HepG2 (cell line): ENCODE data around the gene FAM222B. TPM values are rescaled to one million over a fixed set of nuclear protein-coding genes. Genes with fewer than 3 reads are reported as not detected.
A peak's percentile ranks its signal among the peaks of the same experiment; 100 is the strongest.

Experiments used
- EHMT2 ChIP-seq: fragments of 200-600 bp; sonication (generic); IDR thresholded peaks from 2 replicates; pipeline ENCODE4 v1.7.0; 2017; ENCODE audit warnings: antibody characterized with exemption, low read depth, low read length, borderline replicate concordance
- ELF1 ChIP-seq: sonication (generic); formaldehyde crosslinking; IDR thresholded peaks from 2 replicates; pipeline ENCODE4 v1.4.0; 2020; ENCODE audit warnings: missing genetic modification reagents
- KDM5B ChIP-seq: sonication (generic); formaldehyde crosslinking; IDR thresholded peaks from 2 replicates; pipeline ENCODE4 v1.4.0; 2020; ENCODE audit warnings: missing genetic modification reagents, mild to moderate bottlenecking, borderline replicate concordance
- MBD4 ChIP-seq: IDR thresholded peaks from 2 replicates; pipeline ENCODE4 v1.6.1; 2012; ENCODE audit warnings: low read length, inconsistent platforms, borderline replicate concordance
- NR1H2 ChIP-seq: sonication (generic); formaldehyde crosslinking; IDR thresholded peaks from 2 replicates; pipeline ENCODE4 v1.8.1; 2022; ENCODE audit warnings: low read depth, missing genetic modification reagents, borderline replicate concordance
- NRL ChIP-seq: sonication (generic); formaldehyde crosslinking; IDR thresholded peaks from 2 replicates; pipeline ENCODE4 v1.5.0; 2020; ENCODE audit warnings: missing genetic modification reagents, mild to moderate bottlenecking, moderate library complexity, borderline replicate concordance
- POLR2A ChIP-seq, 2 experiments: IDR thresholded peaks; 2 replicates each; pipeline ENCODE4 v1.6.1; 2011; ENCODE audit warnings: low read depth in 2 of 2, low read length in 2 of 2, mild to moderate bottlenecking in 1 of 2, moderate library complexity in 1 of 2; ENCODE audit not compliant: insufficient read depth in 1 of 2
- SALL2 ChIP-seq: sonication (generic); formaldehyde crosslinking; IDR thresholded peaks from 2 replicates; pipeline ENCODE4 v1.8.1; 2023; ENCODE audit warnings: mild to moderate bottlenecking, missing genetic modification reagents, inconsistent platforms
- SOX13 ChIP-seq, 3 experiments: fragments of 450-650 bp in 1 of 3; sonication (generic) in 1 of 3; formaldehyde crosslinking in 1 of 3; IDR thresholded peaks in 2 of 3; conservative IDR thresholded peaks in 1 of 3; 2 replicates each; pipeline versions ENCODE4 v1.5.0 to v1.6.1; 2016 to 2020; ENCODE audit warnings: antibody characterized with exemption in 1 of 3, mild to moderate bottlenecking in 1 of 3, missing compliant biosample characterization in 1 of 3, missing genetic modification reagents in 1 of 3, moderate library complexity in 1 of 3
- TCF12 ChIP-seq, 2 experiments: fragments of 450-650 bp in 1 of 2; sonication (generic) in 1 of 2; formaldehyde crosslinking in 1 of 2; IDR thresholded peaks; 2 replicates each; pipeline versions ENCODE4 v1.6.1 to v1.8.0; 2017 to 2022; ENCODE audit warnings: antibody characterized with exemption in 1 of 2, mild to moderate bottlenecking in 1 of 2, missing genetic modification reagents in 1 of 2, moderate library complexity in 1 of 2
- ZBTB8A ChIP-seq: sonication (generic); formaldehyde crosslinking; IDR thresholded peaks from 2 replicates; pipeline ENCODE4 v1.4.0; 2020; ENCODE audit warnings: mild to moderate bottlenecking, low read depth, missing genetic modification reagents, borderline replicate concordance
- ZFX ChIP-seq: sonication (generic); formaldehyde crosslinking; IDR thresholded peaks from 2 replicates; pipeline ENCODE4 v1.4.0; 2020; ENCODE audit warnings: mild to moderate bottlenecking, low read depth, missing genetic modification reagents, moderate library complexity
- polyA plus RNA-seq, 8 experiments: library from polyadenylated mRNA; depleted of rRNA in 3 of 8; stranded (reverse) in 7 of 8; unstranded in 1 of 8; fragments of >200 nt; fragmentation: Illumina TruSeq in 4 of 8; extraction: Trizol in 4 of 8; gene quantifications; 2 replicates each; pipeline versions ENCODE4 v1.2.1 to v1.2.3, GENCODE V29; 2011 to 2016; ENCODE audit warnings: low read depth in 4 of 8, missing spikeins in 1 of 8, mixed read lengths in 1 of 8; ENCODE audit not compliant: insufficient read depth in 1 of 8
- total RNA-seq, 5 experiments: library from RNA; depleted of rRNA; stranded (reverse); fragments of >200 nt; fragmentation: Illumina TruSeq; extraction: Trizol; gene quantifications; 2 replicates each; pipeline ENCODE4 v1.2.3, GENCODE V29; 2016; ENCODE audit warnings: low read depth in 1 of 5
- TF ChIP-seq, protein P1 (sequence below): sonication (generic); formaldehyde crosslinking; IDR thresholded peaks from 2 replicates; pipeline ENCODE4 v1.5.0; 2020; ENCODE audit warnings: mild to moderate bottlenecking, missing genetic modification reagents
- TF ChIP-seq, protein P2 (sequence below): sonication (generic); formaldehyde crosslinking; IDR thresholded peaks from 2 replicates; pipeline ENCODE4 v1.4.0; 2020; ENCODE audit warnings: missing genetic modification reagents
- TF ChIP-seq, protein P3 (sequence below): sonication (generic); formaldehyde crosslinking; IDR thresholded peaks from 2 replicates; pipeline ENCODE4 v1.4.0; 2020; ENCODE audit warnings: mild to moderate bottlenecking, missing genetic modification reagents
- TF ChIP-seq, protein P4 (sequence below): IDR thresholded peaks from 2 replicates; pipeline ENCODE4 v1.6.1; 2016
- TF ChIP-seq, protein P5 (sequence below): sonication (generic); formaldehyde crosslinking; IDR thresholded peaks from 2 replicates; pipeline ENCODE4 v1.4.0; 2020; ENCODE audit warnings: missing genetic modification reagents; ENCODE audit errors: not compliant biosample characterization

The FAM222B gene
- total and polyA plus RNA-seq, 2 of the 13 experiments (the other 11 are each of a cell fraction or from before 2014, with no cell fraction given): 3.5 to 7.3 TPM

DNA sequence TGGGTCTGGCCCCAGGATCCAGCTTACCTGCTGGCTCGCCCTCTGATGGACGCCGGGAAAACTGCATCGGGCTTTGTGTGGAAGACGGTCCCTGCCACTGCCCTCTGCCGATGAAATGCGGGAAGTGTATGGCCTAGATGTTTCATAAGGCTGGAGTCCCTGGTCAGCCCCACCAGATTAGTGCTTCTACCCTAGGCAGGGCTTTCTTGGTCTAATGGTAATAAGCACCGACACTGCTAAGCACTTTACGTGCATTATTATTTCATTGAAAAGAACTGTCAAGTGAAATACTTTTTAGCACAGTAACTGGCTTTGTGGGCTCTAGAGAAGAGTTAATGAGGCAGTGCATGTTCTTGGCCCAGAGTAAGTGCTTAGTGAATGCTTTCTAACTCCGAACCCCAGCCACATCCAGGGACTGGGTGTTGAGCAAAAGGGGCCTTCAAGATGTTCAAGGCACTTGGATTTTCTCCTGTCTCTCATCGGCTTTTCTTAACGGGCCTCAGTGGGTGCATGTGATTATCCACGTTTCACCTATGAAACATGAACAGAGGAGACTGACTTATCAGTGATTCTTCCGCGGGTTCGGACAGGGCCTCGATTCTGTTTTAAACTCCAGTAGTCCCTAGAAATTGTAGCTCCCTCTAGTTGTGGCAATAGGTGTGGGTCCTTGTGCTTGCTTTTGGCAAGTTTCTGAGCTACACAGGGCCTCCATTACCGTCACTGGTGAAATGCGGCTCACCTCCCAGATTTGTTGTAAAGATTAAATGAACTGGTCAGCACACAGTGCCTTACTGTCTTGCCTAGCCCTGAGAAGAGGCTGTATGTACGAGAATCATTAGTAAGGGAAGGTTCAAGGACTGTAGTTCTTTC lies 92.2 kb downstream of the FAM222B start (continued):
- TF ChIP-seq, protein P1, sequence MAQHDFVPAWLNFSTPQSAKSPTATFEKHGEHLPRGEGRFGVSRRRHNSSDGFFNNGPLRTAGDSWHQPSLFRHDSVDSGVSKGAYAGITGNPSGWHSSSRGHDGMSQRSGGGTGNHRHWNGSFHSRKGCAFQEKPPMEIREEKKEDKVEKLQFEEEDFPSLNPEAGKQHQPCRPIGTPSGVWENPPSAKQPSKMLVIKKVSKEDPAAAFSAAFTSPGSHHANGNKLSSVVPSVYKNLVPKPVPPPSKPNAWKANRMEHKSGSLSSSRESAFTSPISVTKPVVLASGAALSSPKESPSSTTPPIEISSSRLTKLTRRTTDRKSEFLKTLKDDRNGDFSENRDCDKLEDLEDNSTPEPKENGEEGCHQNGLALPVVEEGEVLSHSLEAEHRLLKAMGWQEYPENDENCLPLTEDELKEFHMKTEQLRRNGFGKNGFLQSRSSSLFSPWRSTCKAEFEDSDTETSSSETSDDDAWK (CRISPR knock-in tag): no peak
- TF ChIP-seq, protein P2, sequence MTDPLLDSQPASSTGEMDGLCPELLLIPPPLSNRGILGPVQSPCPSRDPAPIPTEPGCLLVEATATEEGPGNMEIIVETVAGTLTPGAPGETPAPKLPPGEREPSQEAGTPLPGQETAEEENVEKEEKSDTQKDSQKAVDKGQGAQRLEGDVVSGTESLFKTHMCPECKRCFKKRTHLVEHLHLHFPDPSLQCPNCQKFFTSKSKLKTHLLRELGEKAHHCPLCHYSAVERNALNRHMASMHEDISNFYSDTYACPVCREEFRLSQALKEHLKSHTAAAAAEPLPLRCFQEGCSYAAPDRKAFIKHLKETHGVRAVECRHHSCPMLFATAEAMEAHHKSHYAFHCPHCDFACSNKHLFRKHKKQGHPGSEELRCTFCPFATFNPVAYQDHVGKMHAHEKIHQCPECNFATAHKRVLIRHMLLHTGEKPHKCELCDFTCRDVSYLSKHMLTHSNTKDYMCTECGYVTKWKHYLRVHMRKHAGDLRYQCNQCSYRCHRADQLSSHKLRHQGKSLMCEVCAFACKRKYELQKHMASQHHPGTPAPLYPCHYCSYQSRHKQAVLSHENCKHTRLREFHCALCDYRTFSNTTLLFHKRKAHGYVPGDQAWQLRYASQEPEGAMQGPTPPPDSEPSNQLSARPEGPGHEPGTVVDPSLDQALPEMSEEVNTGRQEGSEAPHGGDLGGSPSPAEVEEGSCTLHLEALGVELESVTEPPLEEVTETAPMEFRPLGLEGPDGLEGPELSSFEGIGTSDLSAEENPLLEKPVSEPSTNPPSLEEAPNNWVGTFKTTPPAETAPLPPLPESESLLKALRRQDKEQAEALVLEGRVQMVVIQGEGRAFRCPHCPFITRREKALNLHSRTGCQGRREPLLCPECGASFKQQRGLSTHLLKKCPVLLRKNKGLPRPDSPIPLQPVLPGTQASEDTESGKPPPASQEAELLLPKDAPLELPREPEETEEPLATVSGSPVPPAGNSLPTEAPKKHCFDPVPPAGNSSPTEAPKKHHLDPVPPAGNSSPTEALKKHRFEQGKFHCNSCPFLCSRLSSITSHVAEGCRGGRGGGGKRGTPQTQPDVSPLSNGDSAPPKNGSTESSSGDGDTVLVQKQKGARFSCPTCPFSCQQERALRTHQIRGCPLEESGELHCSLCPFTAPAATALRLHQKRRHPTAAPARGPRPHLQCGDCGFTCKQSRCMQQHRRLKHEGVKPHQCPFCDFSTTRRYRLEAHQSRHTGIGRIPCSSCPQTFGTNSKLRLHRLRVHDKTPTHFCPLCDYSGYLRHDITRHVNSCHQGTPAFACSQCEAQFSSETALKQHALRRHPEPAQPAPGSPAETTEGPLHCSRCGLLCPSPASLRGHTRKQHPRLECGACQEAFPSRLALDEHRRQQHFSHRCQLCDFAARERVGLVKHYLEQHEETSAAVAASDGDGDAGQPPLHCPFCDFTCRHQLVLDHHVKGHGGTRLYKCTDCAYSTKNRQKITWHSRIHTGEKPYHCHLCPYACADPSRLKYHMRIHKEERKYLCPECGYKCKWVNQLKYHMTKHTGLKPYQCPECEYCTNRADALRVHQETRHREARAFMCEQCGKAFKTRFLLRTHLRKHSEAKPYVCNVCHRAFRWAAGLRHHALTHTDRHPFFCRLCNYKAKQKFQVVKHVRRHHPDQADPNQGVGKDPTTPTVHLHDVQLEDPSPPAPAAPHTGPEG: no peak
- TF ChIP-seq EHMT2 (no peak), ZFX (CRISPR knock-in tag) (peak; percentile 69), ELF1 (peak; percentile 43), KDM5B (CRISPR knock-in tag) (peak; percentile 59; the same call in 1 of the 2 replicates), TCF12 (IDR thresholded peaks at IDR 0.05) (no peak), TCF12 (CRISPR knock-in tag; IDR thresholded peaks at IDR 0.05) (no peak), SALL2 (CRISPR knock-in tag) (0 out of 2 replicates have a peak, but pooled peaks have one; percentile 41), ZBTB8A (CRISPR knock-in tag) (no peak), POLR2A (IDR thresholded peaks at IDR 0.05; ENCODE audit: insufficient read depth in 1 of 2, low read depth in 2 of 2, low read length in 2 of 2) (peak in 1 of 2 experiments; percentile 43; a peak in 2 of 4 replicates), SOX13 (IDR thresholded peaks at IDR 0.05) (no peak), SOX13 (CRISPR knock-in tag; conservative IDR thresholded peaks at IDR 0.05 in 1 of 2, IDR thresholded peaks at IDR 0.05 in 1 of 2) (peak in 1 of 2 experiments; percentile 25; a peak in 1 of 4 replicates), NRL (no peak), MBD4 (peak; percentile 42; the same call in 1 of the 2 replicates), NR1H2 (CRISPR knock-in tag) (no peak)
- TF ChIP-seq, protein P3, sequence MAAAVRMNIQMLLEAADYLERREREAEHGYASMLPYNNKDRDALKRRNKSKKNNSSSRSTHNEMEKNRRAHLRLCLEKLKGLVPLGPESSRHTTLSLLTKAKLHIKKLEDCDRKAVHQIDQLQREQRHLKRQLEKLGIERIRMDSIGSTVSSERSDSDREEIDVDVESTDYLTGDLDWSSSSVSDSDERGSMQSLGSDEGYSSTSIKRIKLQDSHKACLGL (CRISPR knock-in tag): no peak
- TF ChIP-seq, protein P4, sequence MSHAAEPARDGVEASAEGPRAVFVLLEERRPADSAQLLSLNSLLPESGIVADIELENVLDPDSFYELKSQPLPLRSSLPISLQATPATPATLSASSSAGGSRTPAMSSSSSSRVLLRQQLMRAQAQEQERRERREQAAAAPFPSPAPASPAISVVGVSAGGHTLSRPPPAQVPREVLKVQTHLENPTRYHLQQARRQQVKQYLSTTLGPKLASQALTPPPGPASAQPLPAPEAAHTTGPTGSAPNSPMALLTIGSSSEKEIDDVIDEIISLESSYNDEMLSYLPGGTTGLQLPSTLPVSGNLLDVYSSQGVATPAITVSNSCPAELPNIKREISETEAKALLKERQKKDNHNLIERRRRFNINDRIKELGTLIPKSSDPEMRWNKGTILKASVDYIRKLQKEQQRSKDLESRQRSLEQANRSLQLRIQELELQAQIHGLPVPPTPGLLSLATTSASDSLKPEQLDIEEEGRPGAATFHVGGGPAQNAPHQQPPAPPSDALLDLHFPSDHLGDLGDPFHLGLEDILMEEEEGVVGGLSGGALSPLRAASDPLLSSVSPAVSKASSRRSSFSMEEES (CRISPR knock-in tag): 0 out of 2 replicates have a peak, but pooled peaks have one; percentile 48
- TF ChIP-seq, protein P5, sequence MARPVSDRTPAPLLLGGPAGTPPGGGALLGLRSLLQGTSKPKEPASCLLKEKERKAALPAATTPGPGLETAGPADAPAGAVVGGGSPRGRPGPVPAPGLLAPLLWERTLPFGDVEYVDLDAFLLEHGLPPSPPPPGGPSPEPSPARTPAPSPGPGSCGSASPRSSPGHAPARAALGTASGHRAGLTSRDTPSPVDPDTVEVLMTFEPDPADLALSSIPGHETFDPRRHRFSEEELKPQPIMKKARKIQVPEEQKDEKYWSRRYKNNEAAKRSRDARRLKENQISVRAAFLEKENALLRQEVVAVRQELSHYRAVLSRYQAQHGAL (CRISPR knock-in tag): no peak
